Esophagus squamous epithelium (tissue), 4 donors: ENCODE measurements around the gene APLP2.

Experiments
- CTCF ChIP-seq, 6 experiments: fragments of 450-650 bp in 4 of 6; fragments of 200-600 bp in 2 of 6; sonication (generic) in 2 of 6; IDR thresholded peaks; one replicate each; pipeline ENCODE4 v1.5.1; 2016 to 2019; ENCODE audit warnings: antibody characterized with exemption in 6 of 6, mild to moderate bottlenecking in 4 of 6, moderate library complexity in 4 of 6
- POLR2A ChIP-seq, 4 donors: fragments of 450-650 bp; IDR thresholded peaks; one replicate each; pipeline ENCODE4 v1.6.1; 2017; ENCODE audit warnings: antibody characterized with exemption in 4 of 4, mild to moderate bottlenecking in 4 of 4, moderate library complexity in 3 of 4

- no peak for TF ChIP-seq POLR2A (IDR thresholded peaks at IDR 0.05)
- TF ChIP-seq CTCF (IDR thresholded peaks at IDR 0.05): no peak
Observed at GRCh38 chr11:130031056-130031455, 38.6 kb upstream of the APLP2 start.
